Bronchial epithelial cell (primary cell): Measurements from ENCODE around the gene NFU1. TPM values are rescaled to one million over a fixed set of nuclear protein-coding genes. Genes with fewer than 3 reads are reported as not detected.
"Not testable (repeated sequence)": the region's sequence is repeated elsewhere in the genome, so short reads cannot be mapped to it uniquely, and the experiment has no call there.

Source experiments
- DNase-seq: peaks from one replicate; pipeline ENCODE4 v3.0.0-alpha.2; 2010; ENCODE audit warnings: low read depth
- FAIRE-seq: peaks from 2 replicates; lab custom pipeline; 2011; peaks lifted over from hg19 to GRCh38; lab: Jason Lieb, UNC
- H3K27me3 ChIP-seq: 2 replicates; pipeline ENCODE4 v1.5.1; 2011; ENCODE audit warnings: low read length; ENCODE audit not compliant: control insufficient read depth, insufficient read depth
- H3K36me3 ChIP-seq: 2 replicates; pipeline ENCODE4 v1.5.1; 2011; ENCODE audit warnings: low read length; ENCODE audit not compliant: control insufficient read depth, insufficient read depth
- H3K4me3 ChIP-seq: 2 replicates; pipeline ENCODE4 v1.5.1; 2011; ENCODE audit warnings: mild to moderate bottlenecking, low read depth, low read length, control low read depth
- total RNA-seq: library from RNA; depleted of rRNA; stranded (reverse); fragments of >200 nt; gene quantifications from 2 replicates; pipeline ENCODE4 v1.2.1, GENCODE V29; 2014
- TF ChIP-seq, protein P1 (sequence below): IDR thresholded peaks from 2 replicates; pipeline ENCODE4 v1.5.1; 2011; ENCODE audit warnings: mild to moderate bottlenecking, moderate library complexity, low read length, control low read depth, inconsistent platforms; ENCODE audit not compliant: insufficient read depth, severe bottlenecking

The NFU1 gene
- total RNA-seq, 1 donor from 2014 or later: 23.7 TPM

DNA sequence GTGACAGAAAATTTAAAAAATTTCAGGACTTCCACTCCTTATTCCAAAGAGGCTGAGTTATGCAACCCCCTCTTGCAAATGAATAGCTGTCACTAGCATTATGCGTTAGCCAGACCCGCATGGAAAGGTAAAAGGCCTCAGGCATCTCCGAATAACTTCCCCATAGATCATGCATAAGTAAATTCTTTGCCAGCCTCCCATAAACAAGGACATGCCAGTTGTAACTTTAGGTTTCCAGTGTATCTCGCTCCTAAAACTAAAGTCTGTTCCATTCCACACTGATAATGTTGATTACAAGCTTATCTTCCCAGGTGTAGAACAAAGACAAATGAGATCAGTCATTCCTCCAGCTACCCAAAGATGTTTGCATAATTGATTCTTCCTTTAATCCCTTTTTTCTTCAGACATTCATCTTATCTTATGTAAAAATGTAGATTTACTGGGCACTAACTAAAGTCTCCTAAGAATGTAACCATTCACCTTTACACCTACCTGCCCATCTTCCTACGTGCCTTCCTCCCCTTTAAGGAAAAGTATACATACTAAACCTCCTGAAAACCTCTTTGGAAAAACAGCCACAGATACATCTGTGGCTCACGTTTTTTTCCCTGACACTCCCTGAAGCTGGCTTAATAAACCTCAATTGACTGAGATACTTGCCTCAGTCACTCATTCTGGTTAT lies 13.6 kb upstream of the NFU1 start:
- no peak overlapping the region for H3K4me3 ChIP-seq
- FAIRE-seq: no peak

DNA sequence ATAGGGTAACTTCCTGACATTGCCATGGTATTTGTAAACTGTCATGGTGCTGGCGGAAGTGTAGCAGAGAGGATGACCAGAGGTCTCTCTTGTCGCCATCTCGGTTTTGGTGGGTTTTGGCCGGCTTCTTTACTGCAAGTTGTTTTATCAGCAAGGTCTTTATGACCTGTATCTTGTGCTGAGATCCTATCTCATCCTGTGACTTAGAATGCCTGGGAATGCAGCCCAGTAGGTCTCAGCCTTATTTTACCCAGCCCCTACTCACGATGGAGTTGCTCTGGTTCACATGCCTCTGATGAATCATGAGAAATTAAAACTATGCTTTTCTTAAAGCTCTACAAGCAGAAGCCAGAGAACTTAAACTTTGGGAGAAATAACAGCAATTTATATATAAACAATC lies 12.7 kb upstream of the NFU1 start:
- no peak for FAIRE-seq
- H3K4me3 ChIP-seq: no peak overlapping the region
- H3K27me3 ChIP-seq: no peaks in the 10 kb centered on the region
- DNase-seq: no peak
- TF ChIP-seq, protein P1, sequence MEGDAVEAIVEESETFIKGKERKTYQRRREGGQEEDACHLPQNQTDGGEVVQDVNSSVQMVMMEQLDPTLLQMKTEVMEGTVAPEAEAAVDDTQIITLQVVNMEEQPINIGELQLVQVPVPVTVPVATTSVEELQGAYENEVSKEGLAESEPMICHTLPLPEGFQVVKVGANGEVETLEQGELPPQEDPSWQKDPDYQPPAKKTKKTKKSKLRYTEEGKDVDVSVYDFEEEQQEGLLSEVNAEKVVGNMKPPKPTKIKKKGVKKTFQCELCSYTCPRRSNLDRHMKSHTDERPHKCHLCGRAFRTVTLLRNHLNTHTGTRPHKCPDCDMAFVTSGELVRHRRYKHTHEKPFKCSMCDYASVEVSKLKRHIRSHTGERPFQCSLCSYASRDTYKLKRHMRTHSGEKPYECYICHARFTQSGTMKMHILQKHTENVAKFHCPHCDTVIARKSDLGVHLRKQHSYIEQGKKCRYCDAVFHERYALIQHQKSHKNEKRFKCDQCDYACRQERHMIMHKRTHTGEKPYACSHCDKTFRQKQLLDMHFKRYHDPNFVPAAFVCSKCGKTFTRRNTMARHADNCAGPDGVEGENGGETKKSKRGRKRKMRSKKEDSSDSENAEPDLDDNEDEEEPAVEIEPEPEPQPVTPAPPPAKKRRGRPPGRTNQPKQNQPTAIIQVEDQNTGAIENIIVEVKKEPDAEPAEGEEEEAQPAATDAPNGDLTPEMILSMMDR: no peak
- no peaks in the 10 kb centered on the region for H3K36me3 ChIP-seq

More for the DNA sequence above, 13.6 kb upstream of the NFU1 start:
- TF ChIP-seq, protein P1: no peak
- H3K36me3 ChIP-seq: no peaks in the 10 kb centered on the region
- no peak for DNase-seq
- no peaks in the 10 kb centered on the region for H3K27me3 ChIP-seq

DNA sequence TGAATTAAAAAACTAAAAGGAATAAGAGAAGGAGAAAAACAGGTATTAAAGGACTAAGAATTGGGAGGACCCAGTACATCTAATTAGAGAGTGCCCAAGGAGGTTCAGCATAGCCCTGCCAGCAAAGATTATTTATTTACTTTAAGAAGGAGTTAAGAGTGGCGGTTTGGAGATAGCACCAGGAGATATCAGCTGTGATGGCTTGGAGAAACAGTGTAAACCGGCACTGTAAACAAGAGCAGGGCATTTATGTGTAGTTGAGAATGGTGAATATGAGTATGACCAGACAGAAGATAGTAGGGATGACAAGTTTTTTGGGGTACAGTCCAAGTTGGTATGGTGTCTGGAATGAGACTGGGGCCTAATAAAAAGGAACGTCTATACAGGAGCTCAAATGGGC lies 6.4 kb upstream of the NFU1 start:
- not testable (repeated sequence) for H3K4me3 ChIP-seq, FAIRE-seq

DNA sequence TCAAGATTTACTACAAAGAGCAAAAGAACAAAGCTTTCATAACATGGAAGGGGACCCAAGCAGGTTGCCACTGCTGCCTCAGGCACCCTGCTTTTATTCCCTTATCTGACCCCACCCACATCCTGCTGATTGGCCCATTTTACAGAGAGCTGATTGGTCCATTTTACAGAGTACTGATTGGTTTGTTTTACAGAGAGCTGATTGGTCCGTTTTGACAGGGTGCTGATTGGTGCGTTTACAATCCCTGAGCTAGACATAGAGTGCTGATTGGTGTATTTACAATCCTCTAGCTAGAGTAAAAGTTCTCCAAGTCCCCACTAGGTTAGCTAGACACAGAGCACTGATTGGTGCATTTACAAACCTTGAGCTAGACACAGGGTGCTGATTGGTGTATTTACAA lies 2.3 kb upstream of the NFU1 start:
- not testable (repeated sequence) for H3K27me3 ChIP-seq, H3K4me3 ChIP-seq, H3K36me3 ChIP-seq, DNase-seq, FAIRE-seq

More for the DNA sequence above, 6.4 kb upstream of the NFU1 start:
- H3K36me3 ChIP-seq, DNase-seq, H3K27me3 ChIP-seq: not testable (repeated sequence)

DNA sequence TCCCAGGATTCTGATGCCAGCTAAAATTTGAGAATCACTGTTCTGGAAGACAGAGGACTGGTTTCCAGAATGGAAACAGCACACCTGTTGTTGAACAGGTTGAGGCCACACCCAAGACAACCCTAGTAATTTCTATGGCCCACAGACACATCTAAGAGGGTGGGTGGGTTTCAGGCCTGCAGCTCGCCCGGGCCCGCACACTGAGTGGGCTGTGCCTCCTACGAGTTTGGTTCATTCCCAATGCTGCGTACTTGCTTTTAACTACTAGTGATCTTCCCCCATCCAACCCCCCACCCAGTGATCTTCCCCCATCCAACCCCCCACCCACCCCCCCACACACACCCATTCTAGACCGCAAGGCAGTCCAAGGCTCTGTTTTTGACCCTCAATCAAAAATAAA lies 1.3 kb upstream of the NFU1 start:
- no peak for FAIRE-seq
- no peaks in the 10 kb centered on the region for H3K36me3 ChIP-seq
- no peaks in the 10 kb centered on the region for H3K27me3 ChIP-seq
- no peak overlapping the region for H3K4me3 ChIP-seq
- no peak for DNase-seq
- TF ChIP-seq, protein P1: no peak

DNA sequence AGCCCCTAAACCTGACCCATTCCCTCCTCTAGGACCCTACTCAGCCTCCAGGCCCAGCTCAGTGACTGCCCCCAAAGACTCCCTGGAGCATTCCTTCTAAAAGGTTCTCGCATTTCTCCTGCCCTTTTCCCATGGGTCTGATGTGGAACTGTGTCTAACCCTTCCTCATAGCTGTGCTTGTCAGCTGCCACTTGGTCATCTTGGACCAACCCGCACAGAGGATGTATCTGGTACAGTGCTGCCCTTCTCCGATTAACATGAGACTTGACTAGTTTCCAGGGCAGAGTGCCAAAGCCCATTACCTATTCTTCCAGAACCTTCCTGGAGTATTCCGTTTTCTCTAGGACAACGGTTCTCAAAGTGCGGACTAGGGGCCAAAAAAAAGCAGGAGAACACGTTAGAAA lies 518 bp upstream of the NFU1 start:
- H3K4me3 ChIP-seq: peak overlapping the region; percentile 72
- TF ChIP-seq, protein P1: no peak
- no peaks in the 10 kb centered on the region for H3K36me3 ChIP-seq
- DNase-seq (peak; percentile 49), FAIRE-seq (no peak)
- H3K27me3 ChIP-seq: no peaks in the 10 kb centered on the region

DNA sequence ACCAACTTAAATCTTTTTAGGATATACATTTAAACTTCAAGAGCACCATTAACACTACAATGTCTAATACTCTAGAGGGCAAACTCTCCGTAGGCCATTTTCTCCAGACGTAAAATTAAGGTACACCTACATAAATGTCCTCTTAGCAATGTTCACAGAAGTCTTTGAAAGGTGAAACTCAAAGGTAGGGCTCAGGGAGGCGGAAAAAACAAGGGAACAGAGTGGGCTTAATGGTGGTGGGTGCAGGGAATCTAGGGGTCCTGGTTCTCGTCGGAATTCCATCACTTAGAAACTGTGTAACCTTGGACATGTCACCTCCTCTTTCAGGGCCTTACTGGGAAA lies 668 bp downstream of the NFU1 start:
- Histone ChIP-seq H3K27me3 (no peaks in the 10 kb centered on the region), H3K36me3 (no peaks in the 10 kb centered on the region), H3K4me3 (peak overlapping the region; percentile 72)
- TF ChIP-seq, protein P1: no peak
- DNase-seq (peak; percentile 38), FAIRE-seq (no peak)
